Esophagus muscularis mucosa (tissue), 4 donors: Measurements from ENCODE around the gene LRRTM3.

ENCODE experiments used
- EP300 ChIP-seq: sonication (generic); formaldehyde crosslinking; IDR thresholded peaks from one replicate; pipeline ENCODE4 v1.6.1; 2017; ENCODE audit warnings: antibody characterized with exemption
- POLR2A ChIP-seq: fragments of 450-650 bp; IDR thresholded peaks from one replicate; pipeline ENCODE4 v1.6.1; 2017; ENCODE audit warnings: antibody characterized with exemption, moderate library complexity, mild to moderate bottlenecking, low read depth
- TF ChIP-seq, protein P1 (sequence below), 3 experiments: fragments of 200-600 bp in 2 of 3; fragments of 450-650 bp in 1 of 3; sonication (generic) in 2 of 3; IDR thresholded peaks; one replicate each; pipeline ENCODE4 v1.5.1; 2017 to 2019; ENCODE audit warnings: antibody characterized with exemption in 3 of 3, mild to moderate bottlenecking in 2 of 3, moderate library complexity in 1 of 3

DNA sequence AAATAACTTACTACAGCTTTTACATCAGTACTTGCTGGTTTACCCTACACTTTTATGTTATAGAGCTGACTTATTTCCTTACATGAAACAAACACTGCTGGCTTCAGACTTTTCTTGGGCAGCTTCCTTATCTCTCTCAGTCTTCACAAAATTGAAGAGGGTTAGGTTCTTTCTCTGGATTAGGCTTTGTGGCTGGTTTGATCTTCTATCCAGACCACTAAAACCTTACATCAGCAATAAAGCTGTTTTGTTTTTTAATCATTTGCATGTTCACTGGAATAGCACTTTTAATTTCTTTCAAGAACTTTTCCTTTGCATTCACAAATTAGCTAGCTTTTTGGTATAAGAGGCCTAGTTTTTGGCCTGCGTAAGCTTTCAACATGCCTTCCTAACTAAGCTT is 218.7 kb downstream of the LRRTM3 start:
- TF ChIP-seq, protein P1, sequence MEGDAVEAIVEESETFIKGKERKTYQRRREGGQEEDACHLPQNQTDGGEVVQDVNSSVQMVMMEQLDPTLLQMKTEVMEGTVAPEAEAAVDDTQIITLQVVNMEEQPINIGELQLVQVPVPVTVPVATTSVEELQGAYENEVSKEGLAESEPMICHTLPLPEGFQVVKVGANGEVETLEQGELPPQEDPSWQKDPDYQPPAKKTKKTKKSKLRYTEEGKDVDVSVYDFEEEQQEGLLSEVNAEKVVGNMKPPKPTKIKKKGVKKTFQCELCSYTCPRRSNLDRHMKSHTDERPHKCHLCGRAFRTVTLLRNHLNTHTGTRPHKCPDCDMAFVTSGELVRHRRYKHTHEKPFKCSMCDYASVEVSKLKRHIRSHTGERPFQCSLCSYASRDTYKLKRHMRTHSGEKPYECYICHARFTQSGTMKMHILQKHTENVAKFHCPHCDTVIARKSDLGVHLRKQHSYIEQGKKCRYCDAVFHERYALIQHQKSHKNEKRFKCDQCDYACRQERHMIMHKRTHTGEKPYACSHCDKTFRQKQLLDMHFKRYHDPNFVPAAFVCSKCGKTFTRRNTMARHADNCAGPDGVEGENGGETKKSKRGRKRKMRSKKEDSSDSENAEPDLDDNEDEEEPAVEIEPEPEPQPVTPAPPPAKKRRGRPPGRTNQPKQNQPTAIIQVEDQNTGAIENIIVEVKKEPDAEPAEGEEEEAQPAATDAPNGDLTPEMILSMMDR (IDR thresholded peaks at IDR 0.05), result no peak
- TF ChIP-seq EP300, result no peak
- no peak for TF ChIP-seq POLR2A
